Ecto neural progenitor cell (in vitro differentiated cells): ENCODE results near the gene MYCL.

Experiments used
- DNase-seq: peaks from one replicate; pipeline ENCODE4 v3.0.0-alpha.2; 2018; ENCODE audit warnings: low spot score

Gene MYCL

GRCh38 chr1:39852214-39852791 lies 49.4 kb downstream of the MYCL start:
- DNase-seq, result no peak

- no peak for DNase-seq
Observed at GRCh38 chr1:39850606-39851216, 51.0 kb downstream of the MYCL start.

GRCh38 chr1:39849203-39849602 lies 52.5 kb downstream of the MYCL start:
- DNase-seq, result no peak

GRCh38 chr1:39847940-39848339 lies 53.8 kb downstream of the MYCL start:
- DNase-seq, result no peak

DNA sequence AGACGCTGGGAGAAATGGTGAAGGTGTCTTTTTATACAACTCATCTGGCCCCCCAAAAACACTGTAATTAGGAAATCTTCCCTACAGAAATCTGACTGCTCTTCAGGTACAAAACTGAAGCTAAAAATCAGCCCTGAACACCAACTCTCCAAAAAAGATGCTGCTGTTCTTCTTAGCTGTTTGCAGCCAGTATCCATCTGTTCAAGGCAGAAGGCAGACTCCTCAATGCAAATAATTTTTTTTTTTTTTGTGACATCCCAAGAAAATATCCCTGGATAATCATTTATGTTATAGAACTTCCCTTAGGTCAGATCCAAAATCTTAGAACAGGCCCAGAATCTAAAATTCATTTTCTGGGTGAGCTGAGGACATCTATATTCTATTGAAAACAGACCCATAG lies 54.9 kb downstream of the MYCL start:
- no peak for DNase-seq

- no peak for DNase-seq
Observed at GRCh38 chr1:39845569-39846566, 55.8 kb downstream of the MYCL start.
